Gastrocnemius medialis (tissue), 4 donors: ENCODE results near the gene USH1G. TPM values are rescaled to one million over a fixed set of nuclear protein-coding genes. Genes with fewer than 3 reads are reported as not detected.

Experiments used
- ATAC-seq, 2 donors: fragments of 150-250 bp; one replicate each; pipeline ENCODE4 v1.9.1; 2016
- DNase-seq, 2 donors: peaks; one replicate each; pipeline ENCODE4 v3.0.0-alpha.2; 2019
- H3K27ac ChIP-seq, 4 donors: fragments of 200-600 bp; sonication (generic); 1 replicate in 1 of 4; 2 replicates in 3 of 4; pipeline ENCODE4 v1.5.1; 2016 to 2018; ENCODE audit warnings: mild to moderate bottlenecking in 2 of 4, moderate library complexity in 1 of 4
- H3K27me3 ChIP-seq, 3 donors: fragments of 200-600 bp; sonication (generic) in 2 of 3; 1 replicate in 1 of 3; 2 replicates in 2 of 3; pipeline versions ENCODE4 v1.5.1 to v1.6.0; 2016 to 2019; ENCODE audit warnings: mild to moderate bottlenecking in 1 of 3, moderate library complexity in 1 of 3
- H3K36me3 ChIP-seq, 2 donors: fragments of 200-600 bp; sonication (generic) in 1 of 2; one replicate each; pipeline ENCODE4 v1.5.1; 2017 to 2018
- H3K4me1 ChIP-seq, 2 donors: fragments of 200-600 bp; sonication (generic) in 1 of 2; one replicate each; pipeline ENCODE4 v1.5.1; 2016 to 2017; ENCODE audit warnings: mild to moderate bottlenecking in 2 of 2
- H3K4me3 ChIP-seq, 4 donors: fragments of 200-600 bp; sonication (generic) in 3 of 4; 1 replicate in 1 of 4; 2 replicates in 3 of 4; pipeline ENCODE4 v1.5.1; 2016 to 2019; ENCODE audit warnings: mild to moderate bottlenecking in 2 of 4
- H3K9me3 ChIP-seq, 3 donors: fragments of 200-600 bp; sonication (generic) in 2 of 3; 1 replicate in 1 of 3; 2 replicates in 2 of 3; pipeline ENCODE4 v1.5.1; 2016 to 2019
- POLR2A ChIP-seq, 2 donors: fragments of 450-650 bp; IDR thresholded peaks; one replicate each; pipeline ENCODE4 v1.6.1; 2017; ENCODE audit warnings: antibody characterized with exemption in 2 of 2, mild to moderate bottlenecking in 2 of 2, moderate library complexity in 2 of 2
- in situ Hi-C, 4 donors: fragments of 200-750 bp; cut with MboI; loops; one replicate each; pipeline versions ENCODE4 v1.15.0 to v1.8.0; 2017; ENCODE audit warnings: low sequenced_read_pairs in 4 of 4
- intact Hi-C: fragments of 100-400 bp; cut with DNase I; formaldehyde crosslinking; loops from one replicate; pipeline ENCODE4 v1.15.1; 2023; ENCODE audit warnings: low total_unique reads
- total RNA-seq, 4 donors: library from RNA; depleted of rRNA; stranded (reverse); fragments of >200 nt; gene quantifications; one replicate each; pipeline versions ENCODE4 v1.1.0 to v1.2.3, GENCODE V29; 2016
- TF ChIP-seq, protein P1 (sequence below), 5 experiments: fragments of 450-650 bp in 3 of 5; fragments of 200-600 bp in 2 of 5; sonication (generic) in 2 of 5; IDR thresholded peaks in 4 of 5; conservative IDR thresholded peaks in 1 of 5; 1 replicate in 4 of 5; 2 replicates in 1 of 5; pipeline ENCODE4 v1.5.1; 2016 to 2019; ENCODE audit warnings: antibody characterized with exemption in 5 of 5, mild to moderate bottlenecking in 3 of 5, moderate library complexity in 3 of 5

The USH1G gene
- total RNA-seq, 4 donors from 2014 or later, result not detected

DNA sequence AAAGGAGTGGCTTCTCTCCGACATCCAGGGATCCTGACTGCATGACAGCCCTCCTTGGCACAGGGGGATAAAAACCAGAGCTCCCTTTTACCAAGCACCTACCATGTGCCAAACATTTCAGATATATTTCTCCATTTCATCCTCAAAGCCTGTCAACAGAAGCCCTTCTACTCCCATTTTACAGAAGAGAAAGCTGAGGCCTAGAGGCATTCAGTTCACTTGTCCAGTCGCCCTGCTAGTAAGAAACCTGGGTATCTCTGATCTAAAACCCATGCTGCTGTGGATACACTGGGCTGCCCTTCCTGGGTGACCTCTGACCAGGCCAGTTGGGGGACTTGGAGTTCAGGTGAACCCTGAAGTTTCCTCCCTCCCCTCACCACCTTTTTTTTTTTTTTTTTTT lies 44.4 kb downstream of the USH1G start:
- Histone ChIP-seq H3K9me3 (no peaks in the 10 kb centered on the region), H3K36me3 (no peaks in the 10 kb centered on the region), H3K27ac (no peak overlapping the region), H3K27me3 (no peaks in the 10 kb centered on the region), H3K4me1 (peaks cover 5 to 6% of the 10 kb centered on the region in 2 donors), H3K4me3 (no peak overlapping the region)
- ATAC-seq, result no peak
- DNase-seq, result no peak
- in situ Hi-C loops (no loop called here), intact Hi-C loops (no loop called here)
- TF ChIP-seq, protein P1, sequence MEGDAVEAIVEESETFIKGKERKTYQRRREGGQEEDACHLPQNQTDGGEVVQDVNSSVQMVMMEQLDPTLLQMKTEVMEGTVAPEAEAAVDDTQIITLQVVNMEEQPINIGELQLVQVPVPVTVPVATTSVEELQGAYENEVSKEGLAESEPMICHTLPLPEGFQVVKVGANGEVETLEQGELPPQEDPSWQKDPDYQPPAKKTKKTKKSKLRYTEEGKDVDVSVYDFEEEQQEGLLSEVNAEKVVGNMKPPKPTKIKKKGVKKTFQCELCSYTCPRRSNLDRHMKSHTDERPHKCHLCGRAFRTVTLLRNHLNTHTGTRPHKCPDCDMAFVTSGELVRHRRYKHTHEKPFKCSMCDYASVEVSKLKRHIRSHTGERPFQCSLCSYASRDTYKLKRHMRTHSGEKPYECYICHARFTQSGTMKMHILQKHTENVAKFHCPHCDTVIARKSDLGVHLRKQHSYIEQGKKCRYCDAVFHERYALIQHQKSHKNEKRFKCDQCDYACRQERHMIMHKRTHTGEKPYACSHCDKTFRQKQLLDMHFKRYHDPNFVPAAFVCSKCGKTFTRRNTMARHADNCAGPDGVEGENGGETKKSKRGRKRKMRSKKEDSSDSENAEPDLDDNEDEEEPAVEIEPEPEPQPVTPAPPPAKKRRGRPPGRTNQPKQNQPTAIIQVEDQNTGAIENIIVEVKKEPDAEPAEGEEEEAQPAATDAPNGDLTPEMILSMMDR (IDR thresholded peaks at IDR 0.05 in 4 of 5, conservative IDR thresholded peaks at IDR 0.05 in 1 of 5), result no peak
- no peak for TF ChIP-seq POLR2A (IDR thresholded peaks at IDR 0.05)

DNA sequence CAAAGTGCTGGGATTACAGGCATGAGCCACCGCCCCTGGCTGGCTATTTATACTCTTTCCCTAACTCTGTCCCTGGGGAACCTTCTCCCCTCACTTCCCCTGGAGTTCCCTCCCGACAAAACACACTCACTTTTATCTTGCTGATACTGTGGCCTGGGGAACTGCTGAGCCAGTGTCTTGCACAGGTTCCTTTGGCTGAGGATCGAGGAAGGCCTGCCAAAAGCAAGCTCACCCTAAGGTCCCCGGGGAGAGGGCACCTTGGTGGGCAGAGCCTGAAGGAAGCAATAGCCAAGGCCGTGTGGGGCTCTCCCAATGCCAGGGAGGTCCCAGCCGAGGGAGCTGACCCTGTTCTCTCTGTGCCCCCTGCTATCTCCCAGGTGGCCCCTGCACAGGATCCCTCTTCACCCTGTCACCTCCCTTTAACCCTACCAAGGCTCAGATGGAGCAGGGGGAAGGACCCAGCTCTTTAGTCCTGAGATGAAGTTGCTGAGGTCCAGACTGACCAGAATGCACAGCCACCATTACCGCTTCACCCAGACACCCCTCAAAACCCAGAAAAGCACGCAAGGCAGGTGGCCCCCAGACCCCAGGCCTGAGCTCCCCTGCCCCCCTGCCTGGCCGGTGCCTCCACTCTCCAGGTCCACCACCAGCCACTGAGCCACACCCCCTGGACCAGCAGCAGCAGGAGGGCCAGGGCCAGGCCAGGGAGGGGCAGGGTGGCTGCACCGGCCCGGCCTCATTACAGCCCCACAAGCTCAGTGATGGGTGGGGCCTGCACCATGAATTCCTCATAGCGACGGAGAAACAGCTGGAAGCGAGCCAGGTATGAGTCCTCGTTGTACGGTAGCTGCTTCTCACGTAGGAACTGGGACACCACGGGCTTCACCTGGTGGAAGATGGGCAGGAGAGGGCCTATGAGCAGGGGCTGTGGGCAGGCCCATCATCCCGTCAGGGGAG lies 45.2 kb downstream of the USH1G start:
- DNase-seq, result no peak
- ATAC-seq, result no peak
- peaks cover 5 to 6% of the 10 kb centered on the region in 2 donors for H3K4me1 ChIP-seq
- no peaks in the 10 kb centered on the region for H3K27me3 ChIP-seq
- no peaks in the 10 kb centered on the region for H3K9me3 ChIP-seq
- intact Hi-C loops, result no loop called here
- H3K4me3 ChIP-seq, result no peak overlapping the region
- in situ Hi-C loops, result no loop called here
- TF ChIP-seq POLR2A (IDR thresholded peaks at IDR 0.05), result no peak
- TF ChIP-seq, protein P1 (IDR thresholded peaks at IDR 0.05 in 4 of 5, conservative IDR thresholded peaks at IDR 0.05 in 1 of 5), result no peak
- no peak overlapping the region for H3K27ac ChIP-seq
- H3K36me3 ChIP-seq, result no peaks in the 10 kb centered on the region

DNA sequence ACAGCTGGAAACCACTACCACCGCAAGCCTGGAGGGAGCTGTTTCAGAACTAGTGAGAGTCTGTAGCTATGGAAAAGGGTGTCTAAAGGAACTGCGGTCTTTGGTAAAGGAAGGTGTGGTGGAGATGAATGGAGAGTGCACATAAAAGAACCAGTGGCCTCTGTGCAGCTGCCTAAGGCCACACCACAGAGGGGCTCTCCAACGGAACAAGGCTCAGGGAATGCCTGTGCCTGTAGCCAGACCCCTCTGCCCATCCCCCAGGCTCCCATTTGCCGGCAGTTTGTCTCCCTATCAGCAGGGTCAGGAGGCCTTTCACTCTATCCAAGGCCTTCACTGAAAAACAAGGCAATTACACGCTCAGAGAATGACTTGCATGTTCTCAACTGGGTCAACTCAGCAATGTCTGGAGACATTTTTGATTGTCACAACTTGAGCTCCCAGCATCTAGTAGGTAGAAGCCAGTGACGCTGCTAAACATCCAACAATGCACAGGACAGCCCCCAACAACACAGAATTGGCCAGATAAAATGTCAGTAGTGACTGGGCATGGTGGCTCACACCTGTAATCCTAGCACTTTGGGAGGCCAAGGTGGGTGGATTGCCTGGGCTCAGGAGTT lies 47.0 kb downstream of the USH1G start:
- Histone ChIP-seq H3K4me1 (peaks cover 14% of the 10 kb centered on the region in 2 donors), H3K4me3 (no peak overlapping the region), H3K27me3 (no peaks in the 10 kb centered on the region), H3K27ac (no peak overlapping the region), H3K9me3 (no peaks in the 10 kb centered on the region), H3K36me3 (no peaks in the 10 kb centered on the region)
- TF ChIP-seq, protein P1 (IDR thresholded peaks at IDR 0.05 in 4 of 5, conservative IDR thresholded peaks at IDR 0.05 in 1 of 5), result no peak
- TF ChIP-seq POLR2A (IDR thresholded peaks at IDR 0.05), result no peak
- in situ Hi-C loops, result no loop called here
- DNase-seq (no peak), ATAC-seq (no peak)
- intact Hi-C loops, result no loop called here

DNA sequence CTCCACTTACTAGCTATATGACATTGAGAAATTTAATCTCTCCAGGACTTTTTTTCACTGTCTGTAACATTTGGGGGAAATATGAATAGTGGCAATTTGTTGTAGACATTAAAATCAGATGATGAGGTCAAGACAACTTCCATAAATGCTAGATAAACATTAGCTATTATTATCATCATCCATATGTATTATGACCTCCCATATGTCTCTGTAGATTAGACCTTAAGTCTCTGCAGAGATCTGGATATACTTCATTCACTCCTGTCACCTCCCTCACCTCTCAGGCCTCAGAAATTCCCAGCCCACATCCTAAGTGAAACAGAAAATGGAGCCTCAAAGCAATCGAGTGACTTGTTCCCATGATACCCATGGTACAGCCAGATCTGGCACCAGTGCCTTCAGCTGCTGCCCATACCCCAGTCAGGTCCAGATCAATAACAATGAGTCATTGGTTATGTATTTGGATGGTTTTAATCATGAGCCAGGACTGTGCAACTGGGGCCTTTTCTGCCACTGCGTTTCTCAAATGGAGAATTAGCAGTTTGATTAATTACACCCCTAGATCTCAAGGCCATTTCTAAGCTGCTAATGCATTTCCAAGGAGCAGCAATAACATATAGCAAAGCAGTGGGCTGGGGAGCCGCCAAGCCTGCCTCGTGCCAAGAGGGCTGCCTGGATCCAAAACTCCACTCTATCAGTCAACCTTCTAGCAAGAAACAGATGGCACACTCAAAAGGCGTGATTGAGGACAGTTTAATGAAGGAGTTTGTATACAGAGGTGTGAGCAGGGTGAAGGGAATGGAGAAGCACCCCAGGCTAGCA lies 47.7 kb downstream of the USH1G start:
- DNase-seq, result no peak
- Histone ChIP-seq H3K27ac (no peak overlapping the region), H3K4me3 (no peak overlapping the region), H3K36me3 (no peaks in the 10 kb centered on the region), H3K27me3 (no peaks in the 10 kb centered on the region), H3K4me1 (peaks cover 14% of the 10 kb centered on the region in 2 donors), H3K9me3 (no peaks in the 10 kb centered on the region)
- ATAC-seq, result no peak
- no peak for TF ChIP-seq POLR2A (IDR thresholded peaks at IDR 0.05)
- TF ChIP-seq, protein P1 (IDR thresholded peaks at IDR 0.05 in 4 of 5, conservative IDR thresholded peaks at IDR 0.05 in 1 of 5), result no peak
- intact Hi-C loops, result no loop called here
- in situ Hi-C loops, result no loop called here
